Heart right ventricle (tissue), 16 donors: ENCODE data around the gene ZNF302. TPM values are rescaled to one million over a fixed set of nuclear protein-coding genes. Genes with fewer than 3 reads are reported as not detected.

Source experiments
- ATAC-seq, 8 donors: fragments of 200-7000 bp; cut with Tn5 transposase; one replicate each; pipeline ENCODE4 v1.9.1; 2020; ENCODE audit warnings: mild to moderate bottlenecking in 8 of 8, moderate library complexity in 8 of 8, moderate number of reproducible peaks in 1 of 8
- DNase-seq, 2 donors: peaks; one replicate each; pipeline ENCODE4 v3.0.0-alpha.2; 2020
- H3K27ac ChIP-seq, 10 donors: fragments of 200-600 bp; sonication (generic) in 2 of 10; one replicate each; pipeline versions ENCODE4 v1.5.0 to v1.8.0; 2020 to 2022; ENCODE audit warnings: mild to moderate bottlenecking in 3 of 10
- H3K27me3 ChIP-seq, 7 donors: fragments of 200-600 bp; one replicate each; pipeline ENCODE4 v1.8.0; 2021 to 2022; ENCODE audit warnings: mild to moderate bottlenecking in 2 of 7
- H3K36me3 ChIP-seq, 9 donors: fragments of 200-600 bp; sonication (generic) in 1 of 9; one replicate each; pipeline versions ENCODE4 v1.5.0 to v1.8.0; 2020 to 2022; ENCODE audit warnings: mild to moderate bottlenecking in 2 of 9
- H3K4me1 ChIP-seq, 9 donors: fragments of 200-600 bp; sonication (generic) in 1 of 9; one replicate each; pipeline versions ENCODE4 v1.5.0 to v1.8.0; 2020 to 2022; ENCODE audit warnings: mild to moderate bottlenecking in 4 of 9
- H3K4me3 ChIP-seq, 10 donors: fragments of 200-600 bp; sonication (generic) in 2 of 10; one replicate each; pipeline versions ENCODE4 v1.5.0 to v1.8.0; 2020 to 2022; ENCODE audit warnings: mild to moderate bottlenecking in 7 of 10, moderate library complexity in 2 of 10
- H3K9me3 ChIP-seq, 11 donors: fragments of 200-600 bp in 10 of 11; sonication (generic) in 2 of 11; one replicate each; pipeline versions ENCODE4 v1.5.0 to v1.8.0; 2013 to 2022; ENCODE audit warnings: mild to moderate bottlenecking in 2 of 11, control low read depth in 1 of 11, moderate library complexity in 1 of 11
- CTCF ChIP-seq, 9 donors: fragments of 200-600 bp; sonication (generic) in 2 of 9; IDR thresholded peaks; one replicate each; pipeline versions ENCODE4 v1.5.0 to v1.8.0; 2021 to 2022; ENCODE audit warnings: antibody characterized with exemption in 9 of 9, mild to moderate bottlenecking in 5 of 9, moderate library complexity in 1 of 9
- WGBS, 2 donors: extraction: QIAGEN DNeasy Blood & Tissue Kit; methylation state at CpG; one replicate each; pipeline ENCODE4 v1.1.7; 2013; ENCODE audit warnings: inconsistent platforms in 1 of 2; 5-methylcytosine and 5-hydroxymethylcytosine counted together
- intact Hi-C, 10 donors: fragments of 100-400 bp; cut with DNase I; formaldehyde crosslinking; loops; one replicate each; pipeline versions ENCODE4 v1.11.1 to v1.14.2; 2022
- polyA plus RNA-seq, 2 donors: library from polyadenylated mRNA; stranded (reverse); fragments of 200-250 nt; gene quantifications; one replicate each; pipeline ENCODE4 v1.2.3, GENCODE V29; 2013
- total RNA-seq, 10 donors: library from RNA; stranded (reverse); fragmentation: NEBNext Ultra II Directional in 3 of 10; extraction: Animal tissue kit (Norgen Biotek cat#: 25700) in 3 of 10; gene quantifications; one replicate each; pipeline versions ENCODE4 v1.2.1 to v1.2.4, GENCODE V29; 2021 to 2023
- donor health status: Arrhythmogenic right ventricular cardiomyopathy.
- donor health status: ischemic (EF 13 %, LVEDD 7.1; RV severe dilation, severe dysfunction).
- donor health status: healthy with polysubstance abuse.
- donor health status: DM: no; HTN: yes; CAD: no.
- donor health status: DM: no; HTN: no; CAD: no.
- donor health status: ischemic (EF 25% LVEDD 6.9; RV normal size, moderate dysfunction).
- donor health status: ischemic (EF 25% LVEDD 5.7; RV mildly dilated, moderate dysfunction).
- donor health status: healthy.
- donor health status: DM: yes; HTN: yes; CAD: no.
- donor health status: Ischemic cardiomyopathy.
- donor health status: ischemic (EF 35%, LVEDD 5.7; RV mildly dilated, moderate dysfunction).
- donor health status: nonischemic (EF 11% LVEDD 7.7; RV severe dilation, severe dysfunction).
- donor health status: DM: yes; HTN: yes; CAD: no.
- donor health status: PGD.
- donor health status: ischemic (EF 29% LVEDD 5.4; RV normal size, mild dysfunction).
- donor health status: nonischemic (EF 23%, LVEDD 6.1; RV moderate dilation, normal function).

ZNF302 gene
- total and polyA plus RNA-seq, 12 donors: 20.4 to 42.5 (median 32.6) TPM

- WGBS, 2 donors: 68% methylated on average over 2 of the region's 2 CpGs
- intact Hi-C loops: no loop called here
These were observed 25.7 kb upstream of the ZNF302 start for GRCh38 chr19:34651747-34652146.

DNA sequence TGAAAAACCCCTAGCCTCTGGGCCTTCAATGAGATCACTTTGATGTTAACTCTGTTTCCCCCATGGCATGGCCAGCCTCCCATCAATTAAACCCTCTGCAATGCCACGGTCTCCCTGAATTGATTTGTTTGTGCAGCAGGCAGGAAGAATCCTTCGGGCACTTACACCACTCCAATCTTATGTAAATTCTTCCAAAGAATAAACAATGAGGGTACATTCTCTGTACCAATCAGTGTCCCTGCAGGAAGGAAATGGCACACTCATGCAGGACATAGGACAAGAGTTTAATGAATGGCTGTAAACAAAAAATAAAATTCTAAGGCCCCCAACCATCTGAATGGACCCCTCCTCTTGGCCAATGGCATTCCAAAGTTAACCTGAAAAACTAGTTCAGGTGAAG is 22.7 kb upstream of the ZNF302 start:
- no peaks in the 10 kb centered on the region for H3K36me3 ChIP-seq
- no peak for ATAC-seq
- H3K27me3 ChIP-seq: no peaks in the 10 kb centered on the region
- H3K9me3 ChIP-seq: peaks cover 0 to 15% (median 8%) of the 10 kb centered on the region in 11 donors
- no peak for DNase-seq
- TF ChIP-seq CTCF (IDR thresholded peaks at IDR 0.05): no peak
- intact Hi-C loops: no loop called here
- H3K4me3 ChIP-seq: no peak overlapping the region
- 78% methylated on average over 2 of the region's 2 CpGs for WGBS, 2 donors
- H3K4me1 ChIP-seq: no peaks in the 10 kb centered on the region
- no peak overlapping the region for H3K27ac ChIP-seq

More at GRCh38 chr19:34651747-34652146, 25.7 kb upstream of the ZNF302 start:
- H3K27me3 ChIP-seq: no peaks in the 10 kb centered on the region
- no peak overlapping the region for H3K4me3 ChIP-seq
- H3K27ac ChIP-seq: no peak overlapping the region
- DNase-seq (no peak), ATAC-seq (no peak)
- TF ChIP-seq CTCF (IDR thresholded peaks at IDR 0.05): no peak
- no peaks in the 10 kb centered on the region for H3K4me1 ChIP-seq
- no peaks in the 10 kb centered on the region for H3K36me3 ChIP-seq
- peaks cover 0 to 15% (median 8%) of the 10 kb centered on the region in 11 donors for H3K9me3 ChIP-seq

DNA sequence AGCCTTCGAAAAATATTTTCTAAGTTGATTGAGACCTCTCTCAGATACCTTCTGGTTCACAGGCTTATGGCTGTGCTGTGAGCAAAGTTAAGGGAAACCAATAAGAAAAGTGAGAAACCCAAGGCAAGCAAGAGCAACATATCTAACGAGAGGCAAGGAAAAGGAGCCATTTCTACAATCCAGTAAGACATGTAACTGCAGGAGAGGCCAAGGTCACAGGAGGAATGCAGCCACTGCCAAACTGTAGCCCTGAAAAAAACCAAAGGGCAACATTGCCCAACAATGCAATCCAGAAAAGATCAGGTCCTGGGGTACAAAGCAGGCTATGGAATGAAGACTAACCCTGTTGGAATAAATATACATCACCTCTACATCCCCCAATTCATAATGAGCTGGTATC is 21.8 kb upstream of the ZNF302 start:
- intact Hi-C loops: no loop called here
- Histone ChIP-seq H3K27me3 (no peaks in the 10 kb centered on the region), H3K4me3 (no peak overlapping the region), H3K9me3 (peaks cover 0 to 15% (median 8%) of the 10 kb centered on the region in 11 donors), H3K36me3 (no peaks in the 10 kb centered on the region), H3K27ac (no peak overlapping the region), H3K4me1 (no peaks in the 10 kb centered on the region)
- ATAC-seq: no peak
- WGBS, 2 donors: 46 to 56% methylated on average over 2 of the region's 2 CpGs
- no peak for DNase-seq
- TF ChIP-seq CTCF (IDR thresholded peaks at IDR 0.05): no peak

DNA sequence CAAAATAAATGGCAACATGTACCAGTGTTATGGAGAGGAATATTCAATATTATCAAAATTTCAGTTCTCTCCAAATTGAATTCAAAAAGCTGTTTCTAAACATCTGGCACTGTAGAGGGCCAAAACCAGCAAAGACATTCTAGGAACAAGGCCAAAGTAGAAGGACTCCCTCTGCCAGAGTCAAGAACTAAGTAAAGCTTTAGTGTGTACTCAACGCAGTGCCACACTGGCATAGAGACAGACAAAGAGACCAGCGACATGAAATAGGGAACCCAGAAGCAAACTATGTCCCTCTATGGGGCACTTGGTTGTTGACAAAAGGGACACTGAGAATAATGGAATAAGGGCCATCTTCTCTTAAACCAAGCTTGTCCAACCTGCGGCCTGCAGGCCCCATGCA is 16.1 kb upstream of the ZNF302 start:
- Histone ChIP-seq H3K9me3 (no peaks in the 10 kb centered on the region), H3K27me3 (no peaks in the 10 kb centered on the region), H3K4me1 (peaks cover 0 to 11% (median 0%) of the 10 kb centered on the region in 9 donors), H3K27ac (peak overlapping the region in 2 of 10 donors; percentile 17 to 37), H3K36me3 (no peaks in the 10 kb centered on the region), H3K4me3 (no peak overlapping the region)
- ATAC-seq (peak in 5 of 8 donors; percentile 55 to 86 (median 76)), DNase-seq (no peak)
- intact Hi-C loops: no loop called here
- no peak for TF ChIP-seq CTCF (IDR thresholded peaks at IDR 0.05)
- WGBS, 2 donors: 56 to 66% methylated on average over 3 of the region's 3 CpGs
